IPS-18a (cell line): ENCODE data around the gene KMT5B.

Experiments used
- H3K27ac ChIP-seq: one replicate; pipeline ENCODE4 v1.5.1; 2013; ENCODE audit warnings: low read length
- H3K27me3 ChIP-seq: one replicate; pipeline ENCODE4 v1.6.1; 2013; ENCODE audit warnings: mild to moderate bottlenecking, low read length; ENCODE audit not compliant: control insufficient read depth, insufficient read depth
- H3K36me3 ChIP-seq: one replicate; pipeline ENCODE4 v1.6.1; 2013; ENCODE audit warnings: low read depth, low read length; ENCODE audit not compliant: control insufficient read depth
- H3K4me1 ChIP-seq: one replicate; pipeline ENCODE4 v1.6.1; 2013; ENCODE audit warnings: low read depth, low read length; ENCODE audit not compliant: control insufficient read depth
- H3K4me3 ChIP-seq: one replicate; pipeline ENCODE4 v1.5.1; 2013; ENCODE audit warnings: low read length
- H3K9ac ChIP-seq: one replicate; pipeline ENCODE4 v1.6.1; 2013; ENCODE audit warnings: mild to moderate bottlenecking, low read length, moderate library complexity
- H3K9me3 ChIP-seq: one replicate; pipeline ENCODE4 v1.6.1; 2013; ENCODE audit warnings: low read depth, low read length; ENCODE audit not compliant: control insufficient read depth

The KMT5B gene

DNA sequence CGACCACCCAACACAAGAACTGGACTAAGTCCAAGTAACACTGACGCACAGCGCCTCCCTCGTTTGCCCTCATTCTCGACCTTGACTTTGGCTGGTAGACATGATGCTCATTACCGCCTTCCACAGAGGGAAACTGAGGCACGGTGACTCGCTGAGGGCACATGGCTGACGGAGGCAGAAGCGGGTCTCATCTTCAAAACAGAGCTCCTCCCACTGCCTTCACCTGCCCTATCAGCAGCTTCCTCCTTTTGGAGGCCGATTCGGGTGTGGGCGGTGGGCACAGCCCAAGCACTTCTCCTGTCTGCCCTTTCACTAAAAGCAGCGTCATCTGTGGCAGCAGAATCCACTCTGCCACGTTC, 2.0 kb upstream of the KMT5B start:
- H3K9ac ChIP-seq = no peak overlapping the region
- H3K9me3 ChIP-seq = no peaks in the 10 kb centered on the region
- peaks cover 6% of the 10 kb centered on the region for H3K27me3 ChIP-seq
- H3K4me3 ChIP-seq = no peak overlapping the region
- H3K27ac ChIP-seq = no peak overlapping the region
- no peaks in the 10 kb centered on the region for H3K36me3 ChIP-seq
- peaks cover 3% of the 10 kb centered on the region for H3K4me1 ChIP-seq

DNA sequence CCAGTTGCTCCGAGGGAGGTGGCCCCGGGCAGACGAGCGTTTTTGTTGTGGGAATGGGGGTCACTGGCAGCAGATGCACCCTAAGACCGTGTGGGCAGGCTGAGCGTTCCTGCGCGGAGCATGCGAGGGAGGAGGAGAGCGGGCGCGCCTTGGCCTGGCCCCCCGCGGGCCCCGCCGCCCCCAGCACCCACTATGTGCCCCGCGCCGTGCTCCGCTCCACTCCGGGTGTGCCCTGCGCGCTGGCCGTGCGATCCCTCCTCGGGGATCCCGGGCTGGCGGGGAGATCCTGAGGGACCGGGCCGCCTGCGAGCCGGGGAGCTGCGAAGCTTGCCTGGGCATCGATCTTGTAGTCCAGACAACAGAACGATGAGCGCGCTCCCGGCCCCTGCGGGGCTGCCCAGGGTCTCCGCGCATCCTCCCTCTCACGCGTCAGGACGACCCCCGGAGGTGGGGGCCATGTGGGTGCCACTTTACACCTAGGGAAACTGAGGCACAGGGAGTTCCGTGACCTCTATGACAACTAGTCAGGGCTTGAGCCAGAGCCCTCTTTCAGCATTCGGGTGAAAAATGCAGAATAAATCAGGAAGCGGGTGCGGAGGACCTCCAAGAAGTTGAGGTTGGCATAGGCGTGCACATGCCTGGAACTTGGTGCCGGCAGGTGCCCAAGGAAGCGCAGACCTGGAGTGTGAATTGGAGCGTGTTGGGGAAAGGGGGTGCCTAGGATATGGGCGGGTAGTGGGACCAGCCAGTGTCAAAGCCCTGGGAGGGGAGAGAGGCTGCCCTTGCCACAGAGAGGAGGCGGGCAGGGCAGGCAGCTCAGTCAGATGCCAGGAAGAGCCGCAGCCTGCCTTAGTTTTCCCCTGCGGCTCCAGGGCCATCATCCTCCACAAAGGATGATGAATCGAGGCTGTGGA, 1.3 kb upstream of the KMT5B start:
- Histone ChIP-seq H3K27ac (peak overlapping the region; percentile 92), H3K4me3 (peak overlapping the region; percentile 74), H3K27me3 (peaks cover 6% of the 10 kb centered on the region)

DNA sequence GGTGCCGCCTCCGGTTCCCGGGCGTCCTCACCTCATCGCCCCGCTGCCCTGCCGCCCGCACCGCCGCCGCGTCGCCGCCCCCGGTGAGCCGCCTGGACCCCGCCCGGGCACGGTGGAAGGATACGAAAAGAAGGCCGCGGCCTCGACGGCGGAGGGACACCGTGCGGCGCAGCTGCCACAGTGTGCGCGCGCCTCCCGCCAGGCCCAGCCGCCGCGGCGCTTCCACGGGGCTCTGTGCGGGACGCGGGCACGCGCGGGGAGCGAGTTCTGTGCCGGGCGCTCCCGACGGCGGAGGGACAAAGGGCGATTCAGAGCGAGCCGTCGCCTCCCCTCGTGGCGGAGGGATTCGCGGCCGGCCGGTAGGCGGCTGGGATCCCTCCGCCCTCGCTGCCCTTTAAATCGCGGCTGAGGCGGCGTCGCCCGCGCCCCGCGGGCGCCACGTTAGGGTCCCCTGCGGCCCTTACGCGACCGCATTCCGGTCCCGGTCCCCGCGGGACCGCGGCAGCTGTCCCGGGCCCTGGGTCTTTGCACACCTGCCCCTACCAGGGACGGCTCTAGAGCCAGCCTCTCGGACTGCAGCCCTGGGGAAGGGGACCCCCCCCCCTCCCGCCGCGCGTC, 568 bp upstream of the KMT5B start:
- Histone ChIP-seq H3K4me1 (peaks cover 13% of the 10 kb centered on the region), H3K36me3 (no peaks in the 10 kb centered on the region), H3K27me3 (peaks cover 6% of the 10 kb centered on the region), H3K27ac (peak overlapping the region; percentile 92), H3K9me3 (no peaks in the 10 kb centered on the region), H3K9ac (peak overlapping the region; percentile 90), H3K4me3 (peak overlapping the region; percentile 74)

More for the DNA sequence above, 1.3 kb upstream of the KMT5B start:
- Histone ChIP-seq H3K9me3 (no peaks in the 10 kb centered on the region), H3K36me3 (no peaks in the 10 kb centered on the region), H3K4me1 (peaks cover 6% of the 10 kb centered on the region), H3K9ac (peak overlapping the region; percentile 90)

DNA sequence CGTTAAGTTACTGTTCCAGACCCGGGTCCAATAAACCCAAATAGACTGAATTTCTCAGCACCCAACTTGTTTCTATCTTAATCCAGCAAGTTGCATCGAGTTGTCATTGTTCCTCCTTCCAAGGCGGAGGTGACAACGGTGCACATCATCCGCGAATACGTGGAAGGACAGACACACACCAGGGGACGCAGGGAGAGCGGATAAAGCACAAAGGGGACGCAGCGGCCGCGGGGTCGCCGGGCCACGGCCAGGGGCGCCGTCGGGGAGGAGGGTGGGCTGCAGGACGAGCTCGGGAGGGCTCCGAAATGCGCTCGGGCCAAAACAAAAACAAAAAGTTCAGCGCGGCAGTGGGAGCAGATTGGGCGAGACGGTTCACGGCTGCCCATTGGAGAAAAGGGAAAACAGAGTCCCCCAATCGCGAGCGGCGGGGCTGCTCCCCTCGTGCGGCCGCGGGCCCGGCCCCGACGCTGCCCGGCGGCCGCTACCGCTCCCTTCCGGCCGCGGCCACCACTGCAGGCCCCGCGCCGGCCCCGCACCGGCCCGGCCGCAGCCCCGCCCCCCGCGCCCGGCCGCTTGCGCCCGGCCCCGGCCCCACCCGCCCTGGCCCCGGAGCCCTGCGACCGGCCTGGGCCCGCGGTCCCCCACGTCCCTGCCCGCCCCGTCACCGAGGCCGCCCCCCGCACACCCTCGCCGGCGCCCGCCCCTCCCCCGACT, 518 bp downstream of the KMT5B start:
- Histone ChIP-seq H3K4me3 (peak overlapping the region; percentile 99), H3K36me3 (no peaks in the 10 kb centered on the region), H3K27me3 (peaks cover 6% of the 10 kb centered on the region), H3K9me3 (no peaks in the 10 kb centered on the region), H3K4me1 (peaks cover 13% of the 10 kb centered on the region), H3K9ac (peak overlapping the region; percentile 90), H3K27ac (peak overlapping the region; percentile 47)

DNA sequence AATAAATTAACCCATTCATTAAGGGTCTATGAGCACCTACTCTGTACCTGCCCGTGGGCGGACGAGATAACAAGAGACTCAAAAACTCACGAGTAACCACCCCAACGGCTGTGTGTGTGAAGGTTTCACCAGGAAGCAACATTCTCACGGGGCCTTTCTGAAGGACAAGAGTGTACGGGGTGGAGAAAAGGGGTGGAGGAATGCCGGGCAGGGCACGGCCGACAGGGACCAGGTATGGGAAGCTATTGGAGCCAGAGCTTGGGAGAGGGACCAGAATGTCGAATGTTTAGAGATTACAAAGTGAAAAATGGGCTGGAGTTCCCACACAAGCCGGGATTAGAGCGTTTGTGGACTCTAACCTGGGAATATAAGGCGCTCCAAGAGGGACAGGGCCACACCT, 1.6 kb downstream of the KMT5B start:
- peaks cover 6% of the 10 kb centered on the region for H3K27me3 ChIP-seq
- H3K4me3 ChIP-seq = peak overlapping the region; percentile 99
- no peaks in the 10 kb centered on the region for H3K36me3 ChIP-seq
- H3K9ac ChIP-seq = peak overlapping the region; percentile 87
- no peak overlapping the region for H3K27ac ChIP-seq
- peaks cover 13% of the 10 kb centered on the region for H3K4me1 ChIP-seq
- H3K9me3 ChIP-seq = no peaks in the 10 kb centered on the region

DNA sequence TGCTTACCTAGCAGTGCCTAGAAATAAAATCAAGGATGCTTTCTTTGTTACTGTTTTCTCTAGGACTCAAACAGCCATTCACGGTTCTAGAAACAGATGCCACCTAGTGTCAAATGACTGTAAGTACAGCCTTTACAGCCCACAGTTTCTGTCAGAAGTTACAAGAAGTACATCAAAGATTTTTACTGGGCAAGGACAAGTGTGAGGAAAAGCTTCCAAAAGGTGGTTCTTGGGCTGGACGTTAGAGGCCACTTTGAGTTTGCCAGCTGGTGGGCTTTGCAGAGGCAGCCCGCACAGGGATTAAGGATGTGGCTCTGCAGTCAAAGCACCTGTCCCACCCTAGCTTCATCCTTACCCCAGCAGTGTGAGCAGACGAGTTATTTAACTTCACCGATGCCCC, 6.9 kb downstream of the KMT5B start:
- Histone ChIP-seq H3K27me3 (no peaks in the 10 kb centered on the region), H3K4me1 (peaks cover 18% of the 10 kb centered on the region), H3K36me3 (no peaks in the 10 kb centered on the region), H3K9ac (no peak overlapping the region), H3K9me3 (no peaks in the 10 kb centered on the region), H3K4me3 (no peak overlapping the region), H3K27ac (no peak overlapping the region)

DNA sequence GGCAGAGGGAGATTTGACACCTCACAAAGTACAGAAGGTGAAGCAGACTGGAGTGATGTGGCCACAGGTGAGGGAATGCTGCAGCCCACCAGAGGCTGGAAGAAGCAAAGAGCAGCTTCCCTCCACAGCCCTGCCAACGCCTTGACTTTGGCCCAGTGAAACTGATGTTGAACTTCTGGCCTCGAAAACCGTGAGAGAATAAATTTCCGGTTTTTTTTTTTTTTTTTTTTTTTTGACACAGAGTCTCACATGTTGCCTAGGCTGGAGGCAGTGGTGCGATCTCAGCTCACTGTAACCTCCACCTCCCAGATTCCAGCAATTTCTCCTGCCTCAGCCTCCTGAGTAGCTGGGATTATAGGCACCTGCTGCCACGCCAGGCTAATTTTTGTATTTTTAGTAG, 8.7 kb downstream of the KMT5B start:
- no peak overlapping the region for H3K4me3 ChIP-seq
- H3K27ac ChIP-seq = no peak overlapping the region
- no peaks in the 10 kb centered on the region for H3K27me3 ChIP-seq
- H3K9ac ChIP-seq = no peak overlapping the region
- H3K36me3 ChIP-seq = no peaks in the 10 kb centered on the region
- H3K9me3 ChIP-seq = no peaks in the 10 kb centered on the region
- H3K4me1 ChIP-seq = peaks cover 23% of the 10 kb centered on the region

DNA sequence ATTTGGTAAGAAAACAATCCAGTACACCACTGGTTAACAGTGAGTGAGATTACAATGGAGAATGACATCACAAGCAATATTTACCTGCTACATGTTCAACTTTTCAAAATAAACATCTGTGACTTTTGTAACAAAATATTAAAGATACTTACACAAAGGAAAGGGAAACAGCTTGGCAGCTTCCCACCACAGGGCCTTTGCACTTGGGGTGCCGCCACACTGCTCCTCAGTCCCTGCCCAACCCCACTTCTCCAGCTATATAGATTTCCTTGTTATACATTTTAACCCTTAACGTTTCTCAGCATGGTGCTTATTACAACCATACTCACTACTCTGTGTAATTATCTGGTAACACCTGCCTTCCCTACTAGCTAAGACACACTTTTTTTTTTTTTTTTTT, 10.9 kb downstream of the KMT5B start:
- Histone ChIP-seq H3K9me3 (no peaks in the 10 kb centered on the region), H3K4me3 (no peak overlapping the region), H3K9ac (no peak overlapping the region), H3K27me3 (no peaks in the 10 kb centered on the region), H3K36me3 (no peaks in the 10 kb centered on the region), H3K4me1 (peaks cover 16% of the 10 kb centered on the region), H3K27ac (no peak overlapping the region)

DNA sequence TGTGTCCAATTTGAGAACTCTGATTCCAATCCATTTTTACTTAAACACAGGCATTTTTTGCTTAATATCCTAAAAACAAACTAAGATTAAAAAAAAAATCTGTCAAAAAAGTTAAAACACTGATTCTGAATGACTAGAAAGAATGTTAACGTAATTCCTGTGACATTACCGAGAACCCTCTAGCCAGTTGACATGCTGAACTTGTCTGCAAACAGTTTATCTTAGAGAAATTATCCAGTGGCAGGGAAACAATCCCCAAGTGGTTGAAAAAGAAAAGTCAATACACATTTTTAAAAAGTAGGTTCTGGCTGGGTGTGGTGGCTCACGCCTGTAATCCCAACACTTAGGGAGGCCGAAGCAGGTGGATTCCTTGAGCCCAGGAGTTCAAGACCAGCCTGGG, 11.6 kb downstream of the KMT5B start:
- H3K9me3 ChIP-seq = no peaks in the 10 kb centered on the region
- peaks cover 16% of the 10 kb centered on the region for H3K4me1 ChIP-seq
- H3K4me3 ChIP-seq = no peak overlapping the region
- H3K9ac ChIP-seq = no peak overlapping the region
- H3K27me3 ChIP-seq = no peaks in the 10 kb centered on the region
- H3K27ac ChIP-seq = no peak overlapping the region
- H3K36me3 ChIP-seq = no peaks in the 10 kb centered on the region

DNA sequence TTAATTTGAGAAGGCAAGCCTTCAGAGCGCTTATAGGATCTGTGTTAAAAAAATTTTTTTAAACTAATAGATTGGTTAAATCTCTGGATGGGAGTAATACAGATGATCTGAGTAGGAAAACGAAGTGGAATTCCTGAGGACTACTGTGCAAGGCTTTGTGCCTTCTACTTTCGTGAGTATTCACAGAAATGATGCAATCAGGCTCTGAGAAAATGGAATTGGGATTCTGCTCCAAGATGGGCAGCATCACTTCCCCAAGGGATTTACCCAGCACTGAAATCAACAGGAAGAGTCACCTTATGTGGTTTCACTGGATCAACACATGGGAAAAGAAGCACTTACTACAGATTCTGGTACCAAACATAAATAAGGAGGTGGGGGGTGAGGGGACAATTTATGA, 12.5 kb downstream of the KMT5B start:
- no peak overlapping the region for H3K27ac ChIP-seq
- H3K36me3 ChIP-seq = no peaks in the 10 kb centered on the region
- H3K9ac ChIP-seq = no peak overlapping the region
- no peak overlapping the region for H3K4me3 ChIP-seq
- no peaks in the 10 kb centered on the region for H3K9me3 ChIP-seq
- peaks cover 16% of the 10 kb centered on the region for H3K4me1 ChIP-seq
- H3K27me3 ChIP-seq = no peaks in the 10 kb centered on the region

DNA sequence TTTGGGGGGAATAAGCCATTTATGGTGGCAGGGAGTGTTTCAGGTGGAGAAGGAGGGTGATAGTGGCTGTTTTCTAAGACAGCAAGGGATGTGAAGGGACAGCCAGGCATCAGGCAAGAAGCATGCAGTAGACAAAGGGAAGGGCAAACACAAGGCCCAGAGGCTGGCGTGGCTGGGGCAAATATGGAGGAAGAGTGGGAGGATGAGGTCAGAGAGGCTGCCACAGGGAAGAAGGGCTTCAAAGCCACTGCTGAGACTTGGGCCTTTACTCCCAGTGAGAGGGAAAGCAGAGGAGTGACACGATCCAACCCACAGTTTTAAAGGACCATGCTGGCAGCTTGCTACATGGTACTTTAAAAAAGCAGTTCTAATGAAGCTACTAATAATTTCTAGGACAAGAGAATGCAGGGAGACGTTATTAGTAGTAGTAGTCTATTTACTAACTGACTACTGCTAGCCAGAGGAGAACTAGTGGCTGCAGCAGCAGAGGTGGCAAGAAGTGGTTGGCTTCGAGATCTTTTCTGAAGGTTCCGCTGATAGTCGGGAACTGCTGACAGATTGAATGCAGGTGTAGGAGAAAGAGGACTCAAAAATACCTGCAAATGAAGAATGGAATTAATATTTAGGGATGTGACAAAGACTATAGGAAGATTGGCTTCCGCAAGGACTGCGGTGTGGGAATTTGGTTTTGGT, 13.7 kb downstream of the KMT5B start:
- H3K4me3 ChIP-seq = no peak overlapping the region
- peaks cover 16% of the 10 kb centered on the region for H3K4me1 ChIP-seq
- H3K9me3 ChIP-seq = no peaks in the 10 kb centered on the region
- no peaks in the 10 kb centered on the region for H3K27me3 ChIP-seq
- H3K27ac ChIP-seq = no peak overlapping the region
- H3K36me3 ChIP-seq = no peaks in the 10 kb centered on the region
- no peak overlapping the region for H3K9ac ChIP-seq
